ENCODE data around the gene AP4M1.

DNA sequence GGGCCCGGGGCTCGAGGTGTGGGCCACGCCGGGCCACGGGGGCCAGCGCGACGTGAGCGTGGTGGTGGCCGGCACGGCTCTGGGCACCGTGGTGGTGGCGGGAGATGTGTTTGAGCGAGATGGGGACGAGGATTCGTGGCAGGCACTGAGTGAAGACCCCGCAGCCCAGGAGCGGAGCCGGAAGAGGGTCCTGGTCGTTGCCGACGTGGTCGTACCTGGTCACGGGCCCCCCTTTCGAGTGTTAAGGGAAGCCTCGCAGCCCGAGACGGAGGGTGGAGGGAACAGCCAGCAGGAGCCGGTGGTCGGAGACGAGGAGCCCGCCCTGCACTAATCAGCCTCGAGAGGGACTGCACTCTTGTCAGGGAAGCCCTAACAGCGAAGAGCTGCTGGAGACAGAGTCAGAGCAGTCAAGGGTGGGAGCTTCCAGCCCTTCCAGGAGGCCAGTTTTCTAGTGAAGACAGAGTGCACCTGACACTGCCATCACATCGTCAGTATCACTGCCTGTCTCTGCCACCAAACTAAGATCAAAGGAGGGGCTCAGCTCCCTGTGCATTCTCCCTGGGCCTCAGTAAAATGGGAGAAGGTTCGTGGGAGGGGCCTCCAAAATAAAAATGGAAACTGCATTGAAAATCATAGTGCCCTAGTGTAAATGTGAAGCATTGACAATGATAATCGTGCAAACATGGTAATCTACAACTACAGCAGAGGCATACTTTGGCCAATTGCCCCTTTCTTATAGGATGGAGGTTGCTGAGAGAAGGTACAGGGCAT lies 26.6 kb downstream of the AP4M1 start:
- TF ChIP-seq POLR2A (IDR thresholded peaks at IDR 0.05) (no peak), POLR2AphosphoS5 (IDR thresholded peaks at IDR 0.05) (no peak), EP300 (IDR thresholded peaks at IDR 0.05) (no peak)
- TF ChIP-seq, protein P1, sequence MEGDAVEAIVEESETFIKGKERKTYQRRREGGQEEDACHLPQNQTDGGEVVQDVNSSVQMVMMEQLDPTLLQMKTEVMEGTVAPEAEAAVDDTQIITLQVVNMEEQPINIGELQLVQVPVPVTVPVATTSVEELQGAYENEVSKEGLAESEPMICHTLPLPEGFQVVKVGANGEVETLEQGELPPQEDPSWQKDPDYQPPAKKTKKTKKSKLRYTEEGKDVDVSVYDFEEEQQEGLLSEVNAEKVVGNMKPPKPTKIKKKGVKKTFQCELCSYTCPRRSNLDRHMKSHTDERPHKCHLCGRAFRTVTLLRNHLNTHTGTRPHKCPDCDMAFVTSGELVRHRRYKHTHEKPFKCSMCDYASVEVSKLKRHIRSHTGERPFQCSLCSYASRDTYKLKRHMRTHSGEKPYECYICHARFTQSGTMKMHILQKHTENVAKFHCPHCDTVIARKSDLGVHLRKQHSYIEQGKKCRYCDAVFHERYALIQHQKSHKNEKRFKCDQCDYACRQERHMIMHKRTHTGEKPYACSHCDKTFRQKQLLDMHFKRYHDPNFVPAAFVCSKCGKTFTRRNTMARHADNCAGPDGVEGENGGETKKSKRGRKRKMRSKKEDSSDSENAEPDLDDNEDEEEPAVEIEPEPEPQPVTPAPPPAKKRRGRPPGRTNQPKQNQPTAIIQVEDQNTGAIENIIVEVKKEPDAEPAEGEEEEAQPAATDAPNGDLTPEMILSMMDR (IDR thresholded peaks at IDR 0.05): no peak

Measured in gastroesophageal sphincter (tissue), 3 donors.